PC-9 (cell line): Measurements from ENCODE around the gene SLC43A1. TPM values are rescaled to one million over a fixed set of nuclear protein-coding genes. Genes with fewer than 3 reads are reported as not detected.

Experiments
- BruUV-seq: library from RNA; stranded (reverse); fragments of 400-500 nt; replicated peaks from 2 replicates; lab custom pipeline; 2021; lab: Mats Ljungman, UMichigan
- CTCF ChIA-PET: fragments of 300-600 bp; sonication (Branson Sonifier 250); formaldehyde crosslinking; loops from one replicate; lab custom pipeline; 2022; ENCODE audit warnings: antibody characterized with exemption; lab: Charles Lee
- POLR2A ChIA-PET: fragments of 300-600 bp; sonication (Branson Sonifier 250); formaldehyde crosslinking; loops from one replicate; lab custom pipeline; 2022; ENCODE audit warnings: antibody characterized with exemption; ENCODE audit not compliant: unreplicated experiment; lab: Charles Lee
- DNase-seq, 2 experiments: peaks; one replicate each; pipeline versions ENCODE4 v3.0.0 to v3.0.0-alpha.2; 2015 to 2022; ENCODE audit warnings: mixed read lengths in 1 of 2
- H2AFZ ChIP-seq: fragments of 200-600 bp; sonication (generic); 2 replicates; pipeline ENCODE4 v1.8.1; 2017; ENCODE audit warnings: antibody characterized with exemption
- H3F3A ChIP-seq: fragments of 200-600 bp; sonication (generic); 2 replicates; pipeline ENCODE4 v1.8.1; 2017; ENCODE audit warnings: antibody characterized with exemption, mild to moderate bottlenecking, low read depth; ENCODE audit not compliant: insufficient read depth
- H3K27ac ChIP-seq: fragments of 200-600 bp; sonication (generic); 2 replicates; pipeline ENCODE4 v1.6.1; 2016; ENCODE audit warnings: mixed run types
- H3K27me3 ChIP-seq: fragments of 200-600 bp; sonication (generic); 2 replicates; pipeline ENCODE4 v1.6.1; 2016; ENCODE audit warnings: low read depth, mixed run types; ENCODE audit not compliant: insufficient read depth
- H3K36me3 ChIP-seq: fragments of 200-600 bp; sonication (generic); 2 replicates; pipeline ENCODE4 v1.6.1; 2016; ENCODE audit warnings: low read depth, mixed run types
- H3K4me1 ChIP-seq: fragments of 200-600 bp; sonication (generic); replicated peaks from 2 replicates; pipeline ENCODE4 v1.6.1; 2016; ENCODE audit warnings: mixed run types; ENCODE audit not compliant: insufficient read depth
- H3K4me2 ChIP-seq: fragments of 200-600 bp; sonication (generic); 2 replicates; pipeline ENCODE4 v1.6.1; 2017; ENCODE audit warnings: mixed run types
- H3K4me3 ChIP-seq: fragments of 200-600 bp; sonication (generic); 2 replicates; pipeline ENCODE4 v1.6.1; 2016; ENCODE audit warnings: mixed run types
- H3K79me2 ChIP-seq: fragments of 200-600 bp; sonication (generic); 2 replicates; pipeline ENCODE4 v1.6.1; 2017; ENCODE audit warnings: low read depth, mixed run types
- H3K9me2 ChIP-seq: fragments of 200-600 bp; sonication (generic); 2 replicates; pipeline ENCODE4 v1.8.1; 2017; ENCODE audit warnings: mild to moderate bottlenecking; ENCODE audit not compliant: insufficient read depth
- H3K9me3 ChIP-seq: fragments of 200-600 bp; sonication (generic); 2 replicates; pipeline ENCODE4 v1.8.1; 2016; ENCODE audit warnings: low read depth; ENCODE audit not compliant: insufficient read depth
- H4K20me1 ChIP-seq: fragments of 200-600 bp; sonication (generic); 2 replicates; pipeline ENCODE4 v1.8.1; 2017; ENCODE audit not compliant: insufficient read depth
- EZH2 ChIP-seq: fragments of 200-600 bp; sonication (generic); IDR thresholded peaks from 2 replicates; pipeline ENCODE4 v1.8.0; 2017; ENCODE audit warnings: antibody characterized with exemption, low read depth
- intact Hi-C: fragments of 100-400 bp; cut with micrococcal nuclease; formaldehyde crosslinking; loops from one replicate; pipeline ENCODE4 v1.10.0; 2022; ENCODE audit not compliant: unreplicated experiment
- total RNA-seq: library from RNA; stranded (reverse); gene quantifications from 2 replicates; pipeline ENCODE4 v1.2.3, GENCODE V29; 2021
- TF ChIP-seq, protein P1 (sequence below): fragments of 200-600 bp; sonication (generic); conservative IDR thresholded peaks from 2 replicates; pipeline ENCODE4 v1.6.1; 2017; ENCODE audit warnings: mixed run types, antibody characterized with exemption, mild to moderate bottlenecking, moderate library complexity

SLC43A1 gene
- total RNA-seq, 1 experiment from 2014 or later = 4.0 TPM

DNA sequence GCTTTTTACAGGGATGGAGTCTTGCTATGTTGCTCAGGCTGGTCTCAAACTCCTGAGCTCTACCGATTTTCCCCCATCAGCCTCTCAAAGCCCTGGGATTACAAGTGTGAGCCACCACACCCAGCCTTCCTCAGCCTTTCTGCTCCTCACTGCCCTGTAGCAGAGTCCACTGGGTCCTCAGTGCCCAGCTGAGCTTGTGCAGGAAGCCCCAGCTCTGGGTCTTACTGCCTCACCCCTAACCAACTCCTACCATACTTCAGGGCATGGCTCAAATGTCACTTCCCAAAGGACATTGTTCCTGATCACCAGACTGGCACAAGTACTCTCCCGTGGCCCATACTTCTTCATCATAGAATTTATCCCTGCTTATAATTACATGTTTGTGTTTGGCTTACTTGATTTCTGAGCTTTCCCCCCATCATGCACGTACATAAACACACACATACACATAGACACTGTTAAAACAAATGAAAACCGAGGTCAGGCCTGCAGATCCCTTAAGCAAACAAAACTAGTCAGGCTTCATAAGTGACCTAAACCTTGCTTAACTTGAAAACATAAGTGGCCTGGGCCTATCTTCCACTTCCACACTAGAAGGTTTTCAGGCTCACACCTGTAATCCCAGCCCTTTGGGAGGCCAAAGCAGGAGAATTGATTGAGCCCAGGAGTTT lies 74.6 kb downstream of the SLC43A1 start:
- peaks cover 36% of the 10 kb centered on the region for H3K4me1 ChIP-seq
- intact Hi-C loops = no loop called here
- H3K36me3 ChIP-seq = no peaks in the 10 kb centered on the region
- H3F3A ChIP-seq = peaks cover 12% of the 10 kb centered on the region; the same call in 1 of the 2 replicates
- H3K9me2 ChIP-seq = no peaks in the 10 kb centered on the region
- no peak overlapping the region for H3K4me3 ChIP-seq
- TF ChIP-seq, protein P1, sequence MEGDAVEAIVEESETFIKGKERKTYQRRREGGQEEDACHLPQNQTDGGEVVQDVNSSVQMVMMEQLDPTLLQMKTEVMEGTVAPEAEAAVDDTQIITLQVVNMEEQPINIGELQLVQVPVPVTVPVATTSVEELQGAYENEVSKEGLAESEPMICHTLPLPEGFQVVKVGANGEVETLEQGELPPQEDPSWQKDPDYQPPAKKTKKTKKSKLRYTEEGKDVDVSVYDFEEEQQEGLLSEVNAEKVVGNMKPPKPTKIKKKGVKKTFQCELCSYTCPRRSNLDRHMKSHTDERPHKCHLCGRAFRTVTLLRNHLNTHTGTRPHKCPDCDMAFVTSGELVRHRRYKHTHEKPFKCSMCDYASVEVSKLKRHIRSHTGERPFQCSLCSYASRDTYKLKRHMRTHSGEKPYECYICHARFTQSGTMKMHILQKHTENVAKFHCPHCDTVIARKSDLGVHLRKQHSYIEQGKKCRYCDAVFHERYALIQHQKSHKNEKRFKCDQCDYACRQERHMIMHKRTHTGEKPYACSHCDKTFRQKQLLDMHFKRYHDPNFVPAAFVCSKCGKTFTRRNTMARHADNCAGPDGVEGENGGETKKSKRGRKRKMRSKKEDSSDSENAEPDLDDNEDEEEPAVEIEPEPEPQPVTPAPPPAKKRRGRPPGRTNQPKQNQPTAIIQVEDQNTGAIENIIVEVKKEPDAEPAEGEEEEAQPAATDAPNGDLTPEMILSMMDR = no peak
- no peak for TF ChIP-seq EZH2
- no peak overlapping the region for H2AFZ ChIP-seq
- H4K20me1 ChIP-seq = no peaks in the 10 kb centered on the region
- H3K9me3 ChIP-seq = no peaks in the 10 kb centered on the region
- CTCF ChIA-PET = interaction anchor here (0.7 kb wide), 1 partner anchor 13 kb away, joined by 4 read pairs; no protein-coding TSS in a partner anchor
- no TSS peak for BruUV-seq
- POLR2A ChIA-PET = no interaction called here
- H3K27ac ChIP-seq = peak overlapping the region; percentile 9; the same call in 1 of the 2 replicates
- DNase-seq = peak in 1 of 2 experiments; percentile 67
- peak overlapping the region; percentile 4 for H3K4me2 ChIP-seq
- no peaks in the 10 kb centered on the region for H3K79me2 ChIP-seq
- no peaks in the 10 kb centered on the region for H3K27me3 ChIP-seq

DNA sequence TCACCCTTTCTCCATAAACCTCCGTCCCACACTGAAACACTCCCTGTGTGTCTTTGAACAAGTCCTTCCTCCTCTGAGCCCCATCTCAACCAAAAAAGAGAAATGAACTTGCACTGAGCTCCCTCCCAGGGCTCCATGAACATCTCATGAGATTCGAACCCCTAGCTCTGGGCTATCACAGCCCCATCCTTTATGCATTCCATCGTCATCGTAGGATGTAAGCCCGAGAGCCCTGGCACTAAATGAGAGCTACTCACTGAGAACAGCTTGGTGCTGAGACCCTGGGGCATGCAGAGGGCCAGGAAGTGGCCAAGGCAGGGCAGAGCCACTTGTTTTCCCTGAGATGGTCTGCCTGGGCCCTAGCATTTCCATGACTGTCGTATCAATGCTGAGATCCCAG lies 75.7 kb downstream of the SLC43A1 start:
- peaks cover 15% of the 10 kb centered on the region; the same call in 1 of the 2 replicates for H3F3A ChIP-seq
- no peaks in the 10 kb centered on the region for H3K79me2 ChIP-seq
- H3K4me2 ChIP-seq = no peak overlapping the region
- no peak for TF ChIP-seq EZH2
- TF ChIP-seq, protein P1 = no peak
- H2AFZ ChIP-seq = no peak overlapping the region
- no peaks in the 10 kb centered on the region for H4K20me1 ChIP-seq
- no peak overlapping the region for H3K27ac ChIP-seq
- no peaks in the 10 kb centered on the region for H3K27me3 ChIP-seq
- H3K4me1 ChIP-seq = peaks cover 40% of the 10 kb centered on the region
- no peaks in the 10 kb centered on the region for H3K36me3 ChIP-seq
- H3K9me2 ChIP-seq = no peaks in the 10 kb centered on the region
- intact Hi-C loops = no loop called here
- DNase-seq = no peak
- ChIA-PET POLR2A (no interaction called here), CTCF (no interaction called here)
- no peak overlapping the region for H3K4me3 ChIP-seq
- no peaks in the 10 kb centered on the region for H3K9me3 ChIP-seq
- BruUV-seq = no TSS peak

- intact Hi-C loops = no loop called here
- no TSS peak for BruUV-seq
- ChIA-PET POLR2A (no interaction called here), CTCF (no interaction called here)
- H3K9me3 ChIP-seq = no peaks in the 10 kb centered on the region
- no peaks in the 10 kb centered on the region for H3K36me3 ChIP-seq
- peaks cover 40% of the 10 kb centered on the region for H3K4me1 ChIP-seq
- no peak overlapping the region for H3K4me3 ChIP-seq
- H3K4me2 ChIP-seq = no peak overlapping the region
- no peaks in the 10 kb centered on the region for H3K79me2 ChIP-seq
- no peaks in the 10 kb centered on the region for H4K20me1 ChIP-seq
- H2AFZ ChIP-seq = no peak overlapping the region
- no peaks in the 10 kb centered on the region for H3K9me2 ChIP-seq
- DNase-seq = no peak
- no peak overlapping the region for H3K27ac ChIP-seq
- TF ChIP-seq, protein P1 = no peak
- no peak for TF ChIP-seq EZH2
- H3F3A ChIP-seq = peaks cover 16% of the 10 kb centered on the region
- H3K27me3 ChIP-seq = no peaks in the 10 kb centered on the region
Observed at GRCh38 chr11:57438345-57439285, 76.9 kb downstream of the SLC43A1 start.
